Heart right ventricle (tissue), 16 donors: ENCODE data around the gene NPPB. TPM values are rescaled to one million over a fixed set of nuclear protein-coding genes. Genes with fewer than 3 reads are reported as not detected.

Experiments used
- ATAC-seq, 8 donors: fragments of 200-7000 bp; cut with Tn5 transposase; one replicate each; pipeline ENCODE4 v1.9.1; 2020; ENCODE audit warnings: mild to moderate bottlenecking in 8 of 8, moderate library complexity in 8 of 8, moderate number of reproducible peaks in 1 of 8
- DNase-seq, 2 donors: peaks; one replicate each; pipeline ENCODE4 v3.0.0-alpha.2; 2020
- H3K27ac ChIP-seq, 10 donors: fragments of 200-600 bp; sonication (generic) in 2 of 10; one replicate each; pipeline versions ENCODE4 v1.5.0 to v1.8.0; 2020 to 2022; ENCODE audit warnings: mild to moderate bottlenecking in 3 of 10
- H3K27me3 ChIP-seq, 7 donors: fragments of 200-600 bp; one replicate each; pipeline ENCODE4 v1.8.0; 2021 to 2022; ENCODE audit warnings: mild to moderate bottlenecking in 2 of 7
- H3K36me3 ChIP-seq, 9 donors: fragments of 200-600 bp; sonication (generic) in 1 of 9; one replicate each; pipeline versions ENCODE4 v1.5.0 to v1.8.0; 2020 to 2022; ENCODE audit warnings: mild to moderate bottlenecking in 2 of 9
- H3K4me1 ChIP-seq, 9 donors: fragments of 200-600 bp; sonication (generic) in 1 of 9; one replicate each; pipeline versions ENCODE4 v1.5.0 to v1.8.0; 2020 to 2022; ENCODE audit warnings: mild to moderate bottlenecking in 4 of 9
- H3K4me3 ChIP-seq, 10 donors: fragments of 200-600 bp; sonication (generic) in 2 of 10; one replicate each; pipeline versions ENCODE4 v1.5.0 to v1.8.0; 2020 to 2022; ENCODE audit warnings: mild to moderate bottlenecking in 7 of 10, moderate library complexity in 2 of 10
- H3K9me3 ChIP-seq, 11 donors: fragments of 200-600 bp in 10 of 11; sonication (generic) in 2 of 11; one replicate each; pipeline versions ENCODE4 v1.5.0 to v1.8.0; 2013 to 2022; ENCODE audit warnings: mild to moderate bottlenecking in 2 of 11, control low read depth in 1 of 11, moderate library complexity in 1 of 11
- WGBS, 2 donors: extraction: QIAGEN DNeasy Blood & Tissue Kit; methylation state at CpG; one replicate each; pipeline ENCODE4 v1.1.7; 2013; ENCODE audit warnings: inconsistent platforms in 1 of 2; 5-methylcytosine and 5-hydroxymethylcytosine counted together
- intact Hi-C, 10 donors: fragments of 100-400 bp; cut with DNase I; formaldehyde crosslinking; loops; one replicate each; pipeline versions ENCODE4 v1.11.1 to v1.14.2; 2022
- polyA plus RNA-seq, 2 donors: library from polyadenylated mRNA; stranded (reverse); fragments of 200-250 nt; gene quantifications; one replicate each; pipeline ENCODE4 v1.2.3, GENCODE V29; 2013
- total RNA-seq, 10 donors: library from RNA; stranded (reverse); fragmentation: NEBNext Ultra II Directional in 3 of 10; extraction: Animal tissue kit (Norgen Biotek cat#: 25700) in 3 of 10; gene quantifications; one replicate each; pipeline versions ENCODE4 v1.2.1 to v1.2.4, GENCODE V29; 2021 to 2023
- TF ChIP-seq, protein P1 (sequence below), 9 donors: fragments of 200-600 bp; sonication (generic) in 2 of 9; IDR thresholded peaks; one replicate each; pipeline versions ENCODE4 v1.5.0 to v1.8.0; 2021 to 2022; ENCODE audit warnings: antibody characterized with exemption in 9 of 9, mild to moderate bottlenecking in 5 of 9, moderate library complexity in 1 of 9
- donor health status: Arrhythmogenic right ventricular cardiomyopathy.
- donor health status: ischemic (EF 13 %, LVEDD 7.1; RV severe dilation, severe dysfunction).
- donor health status: healthy with polysubstance abuse.
- donor health status: DM: no; HTN: yes; CAD: no.
- donor health status: DM: no; HTN: no; CAD: no.
- donor health status: ischemic (EF 25% LVEDD 6.9; RV normal size, moderate dysfunction).
- donor health status: ischemic (EF 25% LVEDD 5.7; RV mildly dilated, moderate dysfunction).
- donor health status: healthy.
- donor health status: DM: yes; HTN: yes; CAD: no.
- donor health status: Ischemic cardiomyopathy.
- donor health status: ischemic (EF 35%, LVEDD 5.7; RV mildly dilated, moderate dysfunction).
- donor health status: nonischemic (EF 11% LVEDD 7.7; RV severe dilation, severe dysfunction).
- donor health status: DM: yes; HTN: yes; CAD: no.
- donor health status: PGD.
- donor health status: ischemic (EF 29% LVEDD 5.4; RV normal size, mild dysfunction).
- donor health status: nonischemic (EF 23%, LVEDD 6.1; RV moderate dilation, normal function).

NPPB gene
- total and polyA plus RNA-seq, 12 donors = 1.1 to 15,996 (median 291) TPM

DNA sequence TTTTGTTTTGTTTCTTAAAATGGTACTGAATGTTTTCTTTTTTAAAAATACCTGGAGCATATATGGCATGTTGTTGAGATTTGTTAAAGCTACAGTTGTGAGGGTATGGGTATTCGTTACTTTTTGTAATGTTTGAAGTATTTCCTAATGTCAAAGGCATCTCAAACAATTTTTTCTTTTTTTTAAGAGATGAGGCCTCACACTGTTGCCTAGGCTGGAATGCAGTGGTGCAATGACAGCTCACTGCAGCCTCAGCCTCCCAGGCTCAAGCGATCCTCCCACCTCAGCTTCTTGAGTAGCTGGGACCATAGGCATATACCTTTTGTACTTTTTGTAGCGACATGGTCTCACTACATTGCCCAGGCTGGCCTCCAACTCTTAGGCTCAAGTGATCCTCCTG is 36.7 kb downstream of the NPPB start:
- intact Hi-C loops = no loop called here
- H3K27ac ChIP-seq = peak overlapping the region in 4 of 10 donors; percentile 10 to 53 (median 35)
- DNase-seq = no peak
- no peaks in the 10 kb centered on the region for H3K27me3 ChIP-seq
- peaks cover 0 to 100% (median 67%) of the 10 kb centered on the region in 9 donors for H3K36me3 ChIP-seq
- WGBS, 2 donors = 76 to 86% methylated on average over 3 of the region's 3 CpGs
- no peak for ATAC-seq
- peaks cover 0 to 15% (median 0%) of the 10 kb centered on the region in 9 donors for H3K4me1 ChIP-seq
- H3K9me3 ChIP-seq = no peaks in the 10 kb centered on the region
- H3K4me3 ChIP-seq = no peak overlapping the region
- TF ChIP-seq, protein P1, sequence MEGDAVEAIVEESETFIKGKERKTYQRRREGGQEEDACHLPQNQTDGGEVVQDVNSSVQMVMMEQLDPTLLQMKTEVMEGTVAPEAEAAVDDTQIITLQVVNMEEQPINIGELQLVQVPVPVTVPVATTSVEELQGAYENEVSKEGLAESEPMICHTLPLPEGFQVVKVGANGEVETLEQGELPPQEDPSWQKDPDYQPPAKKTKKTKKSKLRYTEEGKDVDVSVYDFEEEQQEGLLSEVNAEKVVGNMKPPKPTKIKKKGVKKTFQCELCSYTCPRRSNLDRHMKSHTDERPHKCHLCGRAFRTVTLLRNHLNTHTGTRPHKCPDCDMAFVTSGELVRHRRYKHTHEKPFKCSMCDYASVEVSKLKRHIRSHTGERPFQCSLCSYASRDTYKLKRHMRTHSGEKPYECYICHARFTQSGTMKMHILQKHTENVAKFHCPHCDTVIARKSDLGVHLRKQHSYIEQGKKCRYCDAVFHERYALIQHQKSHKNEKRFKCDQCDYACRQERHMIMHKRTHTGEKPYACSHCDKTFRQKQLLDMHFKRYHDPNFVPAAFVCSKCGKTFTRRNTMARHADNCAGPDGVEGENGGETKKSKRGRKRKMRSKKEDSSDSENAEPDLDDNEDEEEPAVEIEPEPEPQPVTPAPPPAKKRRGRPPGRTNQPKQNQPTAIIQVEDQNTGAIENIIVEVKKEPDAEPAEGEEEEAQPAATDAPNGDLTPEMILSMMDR (IDR thresholded peaks at IDR 0.05) = no peak

DNA sequence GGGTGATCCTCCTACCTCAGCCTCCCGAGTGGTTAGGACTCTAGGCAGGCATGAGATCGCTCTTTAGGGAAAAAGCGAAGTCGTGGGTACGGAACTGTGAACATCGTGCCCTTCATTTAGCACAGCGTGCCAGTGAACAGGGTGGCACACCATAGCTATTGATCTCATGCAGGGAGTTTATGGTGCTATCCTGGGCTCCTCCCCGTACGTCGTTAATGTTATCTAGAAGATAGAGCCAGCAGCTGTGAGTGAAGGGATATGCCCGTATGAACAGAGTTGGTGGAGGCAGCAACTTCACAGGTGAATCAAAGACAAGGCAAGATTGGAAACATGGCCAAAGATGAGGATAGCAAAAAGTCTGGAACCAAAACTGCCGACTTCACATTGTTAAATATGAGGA is 41.6 kb downstream of the NPPB start:
- TF ChIP-seq, protein P1 (IDR thresholded peaks at IDR 0.05) = no peak
- Histone ChIP-seq H3K36me3 (peaks cover 0 to 97% (median 42%) of the 10 kb centered on the region in 9 donors), H3K27me3 (no peaks in the 10 kb centered on the region), H3K9me3 (no peaks in the 10 kb centered on the region), H3K4me3 (no peak overlapping the region), H3K4me1 (peaks cover 0 to 26% (median 0%) of the 10 kb centered on the region in 9 donors), H3K27ac (no peak overlapping the region)
- ATAC-seq (no peak), DNase-seq (no peak)
- WGBS, 2 donors = 84 to 87% methylated on average over 12 of the region's 12 CpGs
- intact Hi-C loops = loop anchor here in 1 of 10 donors (10.0 kb wide), 1 partner anchor 72 kb away; no protein-coding TSS in a partner anchor

DNA sequence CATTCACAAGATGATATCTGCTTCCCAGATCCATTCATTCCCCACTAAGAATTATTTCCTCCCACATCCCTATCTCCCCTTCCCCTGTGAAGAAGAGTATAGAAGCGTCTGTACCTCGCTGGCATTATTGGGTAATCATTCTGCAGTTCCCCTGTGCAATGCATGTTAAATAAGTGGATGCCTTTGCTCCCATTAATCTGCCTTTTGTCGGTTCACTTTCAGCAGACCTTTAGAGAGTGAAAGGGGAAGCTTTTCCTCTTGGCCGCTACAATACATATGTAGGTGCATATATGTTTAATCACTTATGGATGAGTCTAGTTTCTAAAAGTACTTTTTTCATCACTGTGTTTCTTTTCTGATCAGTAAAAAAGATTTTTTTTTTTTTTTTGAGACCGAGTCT is 45.7 kb downstream of the NPPB start:
- no peak for ATAC-seq
- Histone ChIP-seq H3K4me3 (no peak overlapping the region), H3K4me1 (peaks cover 0 to 36% (median 9%) of the 10 kb centered on the region in 9 donors), H3K36me3 (peaks cover 0 to 95% (median 35%) of the 10 kb centered on the region in 9 donors), H3K27ac (no peak overlapping the region), H3K27me3 (no peaks in the 10 kb centered on the region), H3K9me3 (no peaks in the 10 kb centered on the region)
- DNase-seq = no peak
- TF ChIP-seq, protein P1 (IDR thresholded peaks at IDR 0.05) = no peak
- 88 to 95% methylated on average over 5 of the region's 5 CpGs for WGBS, 2 donors
- intact Hi-C loops = loop anchor here in 1 of 10 donors (10.0 kb wide), 1 partner anchor 68 kb away; no protein-coding TSS in a partner anchor

Other genes starting within 250 kb of the NPPB start
- 1 to 10 TPM in 9 of 10 donors, under 1 TPM in 1; 0.70 to 5.5 (median 1.7) TPM for gene FBXO2, start 204.5 kb downstream of the NPPB start, total RNA-seq
- 1 to 10 TPM; 2.7 to 5.3 TPM for gene FBXO2, start 204.5 kb downstream of the NPPB start, polyA plus RNA-seq
- 10 to 100 TPM; 10.1 to 17.7 (median 15.8) TPM for gene FBXO44, start 204.1 kb downstream of the NPPB start, total RNA-seq
- gene FBXO44, start 204.1 kb downstream of the NPPB start, polyA plus RNA-seq = 10 to 100 TPM; 14.6 to 28.2 TPM
- gene FBXO6, start 194.7 kb downstream of the NPPB start, total RNA-seq = 10 to 100 TPM in 1 of 10 donors, 1 to 10 TPM in 9; 4.8 to 21.7 (median 7.9) TPM
- 10 to 100 TPM in 1 of 2 donors, 1 to 10 TPM in 1; 6.0 to 12.9 TPM for gene FBXO6, start 194.7 kb downstream of the NPPB start, polyA plus RNA-seq
- 10 to 100 TPM; 10.9 to 28.5 (median 17.0) TPM for gene MAD2L2, start 177.8 kb downstream of the NPPB start, total RNA-seq
- 10 to 100 TPM; 16.6 to 59.0 TPM for gene MAD2L2, start 177.8 kb downstream of the NPPB start, polyA plus RNA-seq
- under 1 TPM in 8 of 10 donors, not detected in 2; 0.05 to 0.18 (median 0.12) TPM for gene DRAXIN, start 167.2 kb downstream of the NPPB start, total RNA-seq
- gene DRAXIN, start 167.2 kb downstream of the NPPB start, polyA plus RNA-seq = under 1 TPM; 0.01 to 0.07 TPM
- 10 to 100 TPM; 12.9 to 37.9 (median 16.9) TPM for gene AGTRAP, start 122.8 kb downstream of the NPPB start, total RNA-seq
- gene AGTRAP, start 122.8 kb downstream of the NPPB start, polyA plus RNA-seq = 10 to 100 TPM; 21.4 to 96.7 TPM
- gene C1orf167, start 96.8 kb downstream of the NPPB start, total RNA-seq = 10 to 100 TPM in 1 of 10 donors, 1 to 10 TPM in 9; 2.4 to 12.8 (median 5.1) TPM
- gene C1orf167, start 96.8 kb downstream of the NPPB start, polyA plus RNA-seq = 1 to 10 TPM; 7.5 to 9.0 TPM
- 10 to 100 TPM; 28.8 to 75.8 (median 40.5) TPM for gene MTHFR, start 53.0 kb downstream of the NPPB start, total RNA-seq
- gene MTHFR, start 53.0 kb downstream of the NPPB start, polyA plus RNA-seq = 10 to 100 TPM; 17.7 to 24.3 TPM
- gene CLCN6, start 52.8 kb downstream of the NPPB start, total RNA-seq = 10 to 100 TPM; 13.3 to 20.9 (median 16.9) TPM
- gene CLCN6, start 52.8 kb downstream of the NPPB start, polyA plus RNA-seq = 10 to 100 TPM in 1 of 2 donors, 1 to 10 TPM in 1; 9.1 to 13.8 TPM
- gene NPPA, start 11.2 kb downstream of the NPPB start, total RNA-seq = 1,000 to 10,000 TPM in 2 of 10 donors, 100 to 1,000 TPM in 5, 10 to 100 TPM in 2, 1 to 10 TPM in 1; 5.8 to 2,762 (median 663) TPM
- gene NPPA, start 11.2 kb downstream of the NPPB start, polyA plus RNA-seq = 1,000 to 10,000 TPM in 1 of 2 donors, 10 to 100 TPM in 1; 16.4 to 2,201 TPM
- 10 to 100 TPM; 35.5 to 47.8 (median 39.0) TPM for gene KIAA2013, start 67.5 kb upstream of the NPPB start, total RNA-seq
- gene KIAA2013, start 67.5 kb upstream of the NPPB start, polyA plus RNA-seq = 10 to 100 TPM; 23.3 to 44.7 TPM
- 10 to 100 TPM; 27.3 to 95.3 (median 44.4) TPM for gene PLOD1, start 75.8 kb upstream of the NPPB start, total RNA-seq
- gene PLOD1, start 75.8 kb upstream of the NPPB start, polyA plus RNA-seq = 100 to 1,000 TPM in 1 of 2 donors, 10 to 100 TPM in 1; 53.0 to 102 TPM
- 1,000 to 10,000 TPM in 1 of 10 donors, 100 to 1,000 TPM in 9; 470 to 1,066 (median 788) TPM for gene MFN2, start 121.5 kb upstream of the NPPB start, total RNA-seq
- gene MFN2, start 121.5 kb upstream of the NPPB start, polyA plus RNA-seq = 100 to 1,000 TPM; 154 to 171 TPM
- gene MIIP, start 160.6 kb upstream of the NPPB start, total RNA-seq = 10 to 100 TPM; 10.2 to 17.4 (median 15.0) TPM
- gene MIIP, start 160.6 kb upstream of the NPPB start, polyA plus RNA-seq = 10 to 100 TPM; 25.5 to 35.2 TPM
- gene TNFRSF8, start 204.4 kb upstream of the NPPB start, total RNA-seq = 1 to 10 TPM in 5 of 10 donors, under 1 TPM in 5; 0.21 to 1.7 (median 0.97) TPM
- gene TNFRSF8, start 204.4 kb upstream of the NPPB start, polyA plus RNA-seq = 1 to 10 TPM; 1.4 to 2.4 TPM